Measurements from ENCODE around the gene LCP2. TPM values are rescaled to one million over a fixed set of nuclear protein-coding genes. Genes with fewer than 3 reads are reported as not detected.

LCP2 gene
- total and polyA plus RNA-seq, 2 of the 8 experiments (the other 6 are each of a cell fraction or from before 2014, with no cell fraction given) = 0.26 to 0.33 TPM

GRCh38 chr5:170220191-170220590 lies 77.4 kb downstream of the LCP2 start:
- no peaks in the 10 kb centered on the region for H3K9me3 ChIP-seq (ENCODE audit: insufficient read depth in 2 of 2, low read depth in 1 of 2, low read length in 1 of 2)
- peaks cover 0 to 10% (median 1%) of the 10 kb centered on the region in 4 experiments; a peak in 3 of 7 replicates for H3K4me1 ChIP-seq (replicated peaks in 1 of 4; ENCODE audit: control insufficient read depth in 3 of 4, insufficient read depth in 4 of 4, low read length in 3 of 4)
- H3K79me1 ChIP-seq (ENCODE audit: low read depth, low read length) = no peaks in the 10 kb centered on the region
- ChIA-PET CTCF (ENCODE audit: partially characterized antibody) (interaction anchor here (0.7 to 12.7 kb wide), 14 partner anchors 9 to 546 kb away, joined by 3 to 151 read pairs (median 4); partner anchors contain the start of gene INSYN2B), POLR2A (ENCODE audit: partially characterized antibody) (interaction anchor here (0.6 kb wide), 1 partner anchor 779 kb away, joined by 3 read pairs; no protein-coding TSS in a partner anchor)
- no peak overlapping the region for H2BK12ac ChIP-seq (ENCODE audit: low read depth, low read length)
- no peak overlapping the region for H3K4me3 ChIP-seq (ENCODE audit: extremely low read depth in 1 of 4, insufficient read depth in 2 of 4, low read depth in 3 of 4, low read length in 4 of 4)
- H2BK120ac ChIP-seq (replicated peaks; ENCODE audit: low read depth, low read length) = no peak overlapping the region
- H4K8ac ChIP-seq (ENCODE audit: extremely low read depth, insufficient read depth, low read length) = no peak overlapping the region
- FAIRE-seq = no peak
- no peak overlapping the region for H3K18ac ChIP-seq (ENCODE audit: extremely low read depth, low read length)
- no peak overlapping the region for H3K9ac ChIP-seq (replicated peaks in 1 of 4; ENCODE audit: extremely low read depth in 1 of 4, low read depth in 3 of 4, low read length in 3 of 4)
- H3K4me2 ChIP-seq (ENCODE audit: insufficient read depth in 1 of 2, low read depth in 2 of 2, low read length in 2 of 2) = no peak overlapping the region
- H3K14ac ChIP-seq (ENCODE audit: insufficient read length) = no peak overlapping the region
- no peak overlapping the region for H4K5ac ChIP-seq (ENCODE audit: insufficient read length, low read depth, low read length)
- no peaks in the 10 kb centered on the region for H3K79me2 ChIP-seq (ENCODE audit: control insufficient read depth in 1 of 2, insufficient read depth in 2 of 2, low read length in 2 of 2)
- DNase-seq (ENCODE audit: low read depth in 1 of 2, low spot score in 2 of 2) = no peak
- peaks cover 0 to 1% of the 10 kb centered on the region in 2 experiments for H4K20me1 ChIP-seq (replicated peaks in 1 of 2; ENCODE audit: control insufficient read depth in 1 of 2, insufficient read depth in 2 of 2, low read length in 2 of 2)
- no peak overlapping the region for H4K91ac ChIP-seq (replicated peaks; ENCODE audit: insufficient read length, low read length)
- no peak overlapping the region for H3K23ac ChIP-seq (ENCODE audit: insufficient read length)
- H2AK5ac ChIP-seq (ENCODE audit: low read depth, low read length) = no peak overlapping the region
- no peak overlapping the region for H2BK20ac ChIP-seq (ENCODE audit: low read length)
- H3K4ac ChIP-seq (replicated peaks; ENCODE audit: insufficient read length, low read depth, low read length) = no peak overlapping the region
- H3K36me3 ChIP-seq (ENCODE audit: control insufficient read depth in 2 of 4, insufficient read depth in 4 of 4, low read length in 3 of 4) = no peaks in the 10 kb centered on the region
- H3K27me3 ChIP-seq (replicated peaks in 1 of 4; ENCODE audit: control insufficient read depth in 3 of 4, extremely low read depth in 1 of 4, insufficient read depth in 3 of 4, low read length in 3 of 4) = peaks cover 0 to 19% (median 5%) of the 10 kb centered on the region in 4 experiments; a peak in 5 of 7 replicates
- no peak overlapping the region for H2AFZ ChIP-seq (ENCODE audit: low read length)
- H3K23me2 ChIP-seq (ENCODE audit: low read depth, low read length) = no peaks in the 10 kb centered on the region
- H2BK15ac ChIP-seq (ENCODE audit: low read length) = no peak overlapping the region
- no peak overlapping the region for H3K56ac ChIP-seq (replicated peaks; ENCODE audit: insufficient read length, low read depth, low read length)
- no peak overlapping the region for H3K27ac ChIP-seq (ENCODE audit: low read depth, low read length)
- WGBS, 2 experiments (ENCODE audit: extremely low coverage in 1 of 2, insufficient coverage in 1 of 2, insufficient read length in 1 of 2, insufficient replicate concordance in 2 of 2, low coverage in 1 of 2, low lambda C conversion rate in 2 of 2, missing lambda C conversion rate in 1 of 2) = 84% methylated on average over 2 of the region's 2 CpGs; no CpG with 5 or more reads in 1 of the 2 experiments
- no peak overlapping the region for H2BK5ac ChIP-seq (ENCODE audit: low read depth, low read length)
- TF ChIP-seq BRCA1 (IDR thresholded peaks at IDR 0.05; ENCODE audit: low read depth, low read length) (no peak), POLR2A (IDR thresholded peaks at IDR 0.05; ENCODE audit: control extremely low read depth in 1 of 2, low read depth in 2 of 2, low read length in 2 of 2) (no peak), GABPA (IDR thresholded peaks at IDR 0.05; ENCODE audit: borderline replicate concordance, insufficient read depth, low read length) (no peak), PHF8 (conservative IDR thresholded peaks at IDR 0.05; ENCODE audit: low read depth, low read length) (no peak), CBX5 (IDR thresholded peaks at IDR 0.05; ENCODE audit: low read depth, low read length) (no peak), EZH2 (IDR thresholded peaks at IDR 0.05; ENCODE audit: low read depth, low read length, severe bottlenecking) (no peak), RNF2 (IDR thresholded peaks at IDR 0.05; ENCODE audit: borderline replicate concordance, low read depth, low read length, missing control alignments, poor library complexity, severe bottlenecking) (no peak), SUZ12 (IDR thresholded peaks at IDR 0.05; ENCODE audit: low read length) (no peak), SAP30 (IDR thresholded peaks at IDR 0.05; ENCODE audit: insufficient read depth, insufficient replicate concordance, low read length) (no peak), BCL11A (IDR thresholded peaks at IDR 0.05; ENCODE audit: low read depth in 2 of 2, low read length in 2 of 2) (no peak), CHD2 (IDR thresholded peaks at IDR 0.05; ENCODE audit: low read length) (no peak)
- TF ChIP-seq, protein P1, sequence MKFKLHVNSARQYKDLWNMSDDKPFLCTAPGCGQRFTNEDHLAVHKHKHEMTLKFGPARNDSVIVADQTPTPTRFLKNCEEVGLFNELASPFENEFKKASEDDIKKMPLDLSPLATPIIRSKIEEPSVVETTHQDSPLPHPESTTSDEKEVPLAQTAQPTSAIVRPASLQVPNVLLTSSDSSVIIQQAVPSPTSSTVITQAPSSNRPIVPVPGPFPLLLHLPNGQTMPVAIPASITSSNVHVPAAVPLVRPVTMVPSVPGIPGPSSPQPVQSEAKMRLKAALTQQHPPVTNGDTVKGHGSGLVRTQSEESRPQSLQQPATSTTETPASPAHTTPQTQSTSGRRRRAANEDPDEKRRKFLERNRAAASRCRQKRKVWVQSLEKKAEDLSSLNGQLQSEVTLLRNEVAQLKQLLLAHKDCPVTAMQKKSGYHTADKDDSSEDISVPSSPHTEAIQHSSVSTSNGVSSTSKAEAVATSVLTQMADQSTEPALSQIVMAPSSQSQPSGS (IDR thresholded peaks at IDR 0.05; ENCODE audit: low read length) = no peak

Measured in H1 (cell line).